ENCODE results near the gene AK9. TPM values are rescaled to one million over a fixed set of nuclear protein-coding genes. Genes with fewer than 3 reads are reported as not detected.
A peak's percentile ranks its signal among the peaks of the same experiment; 100 is the strongest.
"Not testable (repeated sequence)": the region's sequence is repeated elsewhere in the genome, so short reads cannot be mapped to it uniquely, and the experiment has no call there.

The AK9 gene
- total RNA-seq, 1 donor from 2014 or later: 8.2 TPM

DNA sequence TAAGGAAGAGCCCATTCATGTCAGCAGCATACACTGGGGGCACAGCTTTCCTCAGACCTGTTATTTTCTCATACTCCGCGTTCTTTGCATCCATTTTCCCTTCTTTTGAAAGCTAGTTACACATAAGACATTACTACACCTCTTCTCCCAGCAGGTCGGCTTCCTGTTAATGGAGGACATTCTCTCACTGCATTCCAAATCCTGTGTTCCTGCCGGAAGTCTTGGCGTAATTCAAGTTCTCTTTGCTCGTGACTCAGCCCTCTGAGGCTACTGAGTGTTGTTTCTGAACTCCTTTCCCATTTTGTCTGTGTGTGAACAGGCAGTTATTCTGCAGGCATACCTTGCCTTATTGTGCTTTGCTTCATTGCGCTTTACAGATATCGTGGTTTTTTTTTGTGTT is 110.5 kb downstream of the AK9 start:
- no peak overlapping the region for H3K27ac ChIP-seq
- peaks cover 7% of the 10 kb centered on the region for H3K4me1 Mint-ChIP-seq
- no peak overlapping the region for H3K4me3 ChIP-seq
- H3K36me3 ChIP-seq: no peaks in the 10 kb centered on the region
- no peaks in the 10 kb centered on the region for H3K4me1 ChIP-seq
- H3K4me2 ChIP-seq: no peak overlapping the region
- H3K27me3 Mint-ChIP-seq (ENCODE audit: insufficient read depth, low read depth): no peaks in the 10 kb centered on the region
- H3K4me3 Mint-ChIP-seq: no peak overlapping the region
- H3K27ac Mint-ChIP-seq: peak overlapping the region; percentile 33
- no peak overlapping the region for H2AFZ ChIP-seq (replicated peaks)
- H3K9me3 Mint-ChIP-seq: no peaks in the 10 kb centered on the region
- no peaks in the 10 kb centered on the region for H4K20me1 ChIP-seq (ENCODE audit: low read depth)
- no peak overlapping the region for H3K9ac ChIP-seq
- no peak for TF ChIP-seq EZH2 (IDR thresholded peaks at IDR 0.05)
- no peaks in the 10 kb centered on the region for H3K79me2 ChIP-seq (ENCODE audit: low read depth)
- no peaks in the 10 kb centered on the region for H3K9me3 ChIP-seq (ENCODE audit: low read depth)
- H3K27me3 ChIP-seq: no peaks in the 10 kb centered on the region
- DNase-seq (ENCODE audit: low spot score): peak; percentile 2
- no peaks in the 10 kb centered on the region for H3K36me3 Mint-ChIP-seq
- H3F3A ChIP-seq (ENCODE audit: low read depth): no peaks in the 10 kb centered on the region

DNA sequence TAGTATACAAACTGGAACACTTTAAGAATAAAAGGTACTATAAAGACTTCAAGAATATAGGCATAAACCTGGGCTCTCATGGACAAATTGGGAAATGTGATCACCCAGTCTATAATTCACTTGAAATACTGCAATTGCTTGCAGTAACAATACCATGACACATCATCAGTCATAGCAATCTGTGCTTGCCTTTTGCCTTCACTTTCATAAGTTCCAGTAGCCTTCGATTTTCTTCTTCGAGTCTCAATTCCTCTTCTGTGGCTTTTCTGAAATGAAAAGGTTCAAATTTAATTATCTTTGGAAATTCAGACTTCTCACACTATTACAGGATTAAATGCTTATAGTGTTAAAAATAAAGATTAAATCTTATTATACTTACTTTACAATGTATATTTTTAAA is 111.6 kb downstream of the AK9 start:
- no peak overlapping the region for H3K4me2 ChIP-seq
- no peak overlapping the region for H3K4me3 ChIP-seq
- DNase-seq (ENCODE audit: low spot score): no peak
- Mint-ChIP-seq H3K9me3 (no peaks in the 10 kb centered on the region), H3K36me3 (no peaks in the 10 kb centered on the region), H3K27ac (no peak overlapping the region), H3K27me3 (ENCODE audit: insufficient read depth, low read depth) (no peaks in the 10 kb centered on the region), H3K4me1 (peaks cover 7% of the 10 kb centered on the region), H3K4me3 (no peak overlapping the region)
- no peaks in the 10 kb centered on the region for H3K9me3 ChIP-seq (ENCODE audit: low read depth)
- no peaks in the 10 kb centered on the region for H3K36me3 ChIP-seq
- no peaks in the 10 kb centered on the region for H4K20me1 ChIP-seq (ENCODE audit: low read depth)
- H2AFZ ChIP-seq (replicated peaks): no peak overlapping the region
- no peaks in the 10 kb centered on the region for H3K4me1 ChIP-seq
- no peaks in the 10 kb centered on the region for H3F3A ChIP-seq (ENCODE audit: low read depth)
- no peak for TF ChIP-seq EZH2phosphoT487 (IDR thresholded peaks at IDR 0.05)
- TF ChIP-seq, protein P1, sequence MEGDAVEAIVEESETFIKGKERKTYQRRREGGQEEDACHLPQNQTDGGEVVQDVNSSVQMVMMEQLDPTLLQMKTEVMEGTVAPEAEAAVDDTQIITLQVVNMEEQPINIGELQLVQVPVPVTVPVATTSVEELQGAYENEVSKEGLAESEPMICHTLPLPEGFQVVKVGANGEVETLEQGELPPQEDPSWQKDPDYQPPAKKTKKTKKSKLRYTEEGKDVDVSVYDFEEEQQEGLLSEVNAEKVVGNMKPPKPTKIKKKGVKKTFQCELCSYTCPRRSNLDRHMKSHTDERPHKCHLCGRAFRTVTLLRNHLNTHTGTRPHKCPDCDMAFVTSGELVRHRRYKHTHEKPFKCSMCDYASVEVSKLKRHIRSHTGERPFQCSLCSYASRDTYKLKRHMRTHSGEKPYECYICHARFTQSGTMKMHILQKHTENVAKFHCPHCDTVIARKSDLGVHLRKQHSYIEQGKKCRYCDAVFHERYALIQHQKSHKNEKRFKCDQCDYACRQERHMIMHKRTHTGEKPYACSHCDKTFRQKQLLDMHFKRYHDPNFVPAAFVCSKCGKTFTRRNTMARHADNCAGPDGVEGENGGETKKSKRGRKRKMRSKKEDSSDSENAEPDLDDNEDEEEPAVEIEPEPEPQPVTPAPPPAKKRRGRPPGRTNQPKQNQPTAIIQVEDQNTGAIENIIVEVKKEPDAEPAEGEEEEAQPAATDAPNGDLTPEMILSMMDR (IDR thresholded peaks at IDR 0.05): no peak
- no peak for TF ChIP-seq EZH2 (IDR thresholded peaks at IDR 0.05)
- no peak overlapping the region for H3K9ac ChIP-seq
- H3K27me3 ChIP-seq: no peaks in the 10 kb centered on the region
- H3K27ac ChIP-seq: no peak overlapping the region
- H3K79me2 ChIP-seq (ENCODE audit: low read depth): no peaks in the 10 kb centered on the region

DNA sequence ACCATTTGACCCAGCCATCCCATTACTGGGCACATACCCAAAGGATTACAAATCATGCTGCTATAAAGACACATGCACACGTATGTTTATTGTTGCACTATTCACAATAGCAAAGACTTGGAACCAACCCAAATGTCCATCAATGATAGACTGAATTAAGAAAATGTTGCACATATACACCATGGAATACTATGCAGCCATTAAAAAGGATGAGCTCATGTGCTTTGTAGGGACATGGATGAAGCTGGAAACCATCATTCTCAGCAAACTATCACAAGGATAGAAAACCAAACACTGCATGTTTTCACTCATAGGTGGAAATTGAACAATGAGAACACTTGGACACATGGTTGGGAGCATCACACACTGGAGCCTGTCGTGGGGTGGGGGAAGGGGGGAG is 121.1 kb downstream of the AK9 start:
- not testable (repeated sequence) for H3K4me3 Mint-ChIP-seq, H3K4me3 ChIP-seq, H3K9ac ChIP-seq

DNA sequence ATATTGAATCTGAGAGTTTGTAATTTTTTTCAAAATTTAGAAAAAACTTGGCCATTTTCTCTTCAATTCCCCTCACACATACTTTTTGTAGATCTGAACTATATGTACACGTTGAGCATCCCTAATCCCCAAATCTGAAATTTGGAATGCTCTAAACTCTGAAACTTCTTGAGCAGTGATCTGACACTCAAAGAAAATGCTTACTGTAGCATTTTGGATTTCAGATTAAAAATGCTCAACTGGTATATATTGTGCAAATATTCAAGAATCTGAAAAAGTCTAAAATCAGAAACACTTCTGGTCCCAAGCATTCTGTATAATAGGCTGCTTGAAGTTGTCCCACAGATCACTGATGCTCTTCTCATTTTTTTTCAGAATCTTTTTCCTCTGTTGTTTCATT is 129.2 kb downstream of the AK9 start:
- Histone ChIP-seq H3K36me3 (no peaks in the 10 kb centered on the region), H3K79me2 (ENCODE audit: low read depth) (no peaks in the 10 kb centered on the region), H3F3A (ENCODE audit: low read depth) (no peaks in the 10 kb centered on the region), H3K4me1 (no peaks in the 10 kb centered on the region), H3K27ac (no peak overlapping the region), H3K9me3 (ENCODE audit: low read depth) (no peaks in the 10 kb centered on the region), H2AFZ (replicated peaks) (no peak overlapping the region), H4K20me1 (ENCODE audit: low read depth) (no peaks in the 10 kb centered on the region), H3K9ac (no peak overlapping the region), H3K27me3 (no peaks in the 10 kb centered on the region), H3K4me2 (no peak overlapping the region), H3K4me3 (no peak overlapping the region)
- TF ChIP-seq EZH2 (IDR thresholded peaks at IDR 0.05) (no peak), EZH2phosphoT487 (IDR thresholded peaks at IDR 0.05) (no peak)
- TF ChIP-seq, protein P1 (IDR thresholded peaks at IDR 0.05): no peak
- Mint-ChIP-seq H3K4me1 (no peaks in the 10 kb centered on the region), H3K9me3 (peaks cover 1% of the 10 kb centered on the region), H3K4me3 (no peak overlapping the region), H3K27ac (no peak overlapping the region), H3K27me3 (ENCODE audit: insufficient read depth, low read depth) (no peaks in the 10 kb centered on the region), H3K36me3 (no peaks in the 10 kb centered on the region)
- DNase-seq (ENCODE audit: low spot score): no peak

More for the DNA sequence above, 121.1 kb downstream of the AK9 start:
- not testable (repeated sequence) for H3K4me1 Mint-ChIP-seq; H3K36me3 Mint-ChIP-seq; H3K36me3 ChIP-seq; H3K4me1 ChIP-seq; H3K27ac Mint-ChIP-seq; H3K9me3 Mint-ChIP-seq; H3K4me2 ChIP-seq; H3K27me3 Mint-ChIP-seq (ENCODE audit: insufficient read depth, low read depth); H2AFZ ChIP-seq (replicated peaks); H3F3A ChIP-seq (ENCODE audit: low read depth); H3K9me3 ChIP-seq (ENCODE audit: low read depth); DNase-seq (ENCODE audit: low spot score); H3K27me3 ChIP-seq; H3K79me2 ChIP-seq (ENCODE audit: low read depth); H3K27ac ChIP-seq; H4K20me1 ChIP-seq (ENCODE audit: low read depth)

All from neural progenitor cell (in vitro differentiated cells).